ENCODE measurements around the gene SPATA20.

SPATA20 gene

GRCh38 chr17:50605429-50605828 is 58.5 kb downstream of the SPATA20 start:
- Histone ChIP-seq H3K4me1 (no peaks in the 10 kb centered on the region), H3K36me3 (ENCODE audit: control insufficient read depth, insufficient read depth, low read length) (no peaks in the 10 kb centered on the region), H3K4me3 (ENCODE audit: low read depth, low read length) (no peak overlapping the region), H3K27ac (no peak overlapping the region), H3K79me2 (no peaks in the 10 kb centered on the region), H2AFZ (no peak overlapping the region), H3K9ac (no peak overlapping the region), H3K4me2 (ENCODE audit: low read length) (no peak overlapping the region), H3K27me3 (ENCODE audit: control insufficient read depth, insufficient read depth, low read length) (no peaks in the 10 kb centered on the region), H3K9me3 (ENCODE audit: control insufficient read depth, low read length) (no peaks in the 10 kb centered on the region)
- TF ChIP-seq CTCF (IDR thresholded peaks at IDR 0.05) = no peak

Measured in parathyroid adenoma (tissue), 2 donors.